Measurements from ENCODE around the gene H19. TPM values are rescaled to one million over a fixed set of nuclear protein-coding genes. Genes with fewer than 3 reads are reported as not detected.

H19 gene
- polyA plus RNA-seq, 1 of the 3 experiments (the other 2 are of a cell fraction): 3.7 TPM

DNA sequence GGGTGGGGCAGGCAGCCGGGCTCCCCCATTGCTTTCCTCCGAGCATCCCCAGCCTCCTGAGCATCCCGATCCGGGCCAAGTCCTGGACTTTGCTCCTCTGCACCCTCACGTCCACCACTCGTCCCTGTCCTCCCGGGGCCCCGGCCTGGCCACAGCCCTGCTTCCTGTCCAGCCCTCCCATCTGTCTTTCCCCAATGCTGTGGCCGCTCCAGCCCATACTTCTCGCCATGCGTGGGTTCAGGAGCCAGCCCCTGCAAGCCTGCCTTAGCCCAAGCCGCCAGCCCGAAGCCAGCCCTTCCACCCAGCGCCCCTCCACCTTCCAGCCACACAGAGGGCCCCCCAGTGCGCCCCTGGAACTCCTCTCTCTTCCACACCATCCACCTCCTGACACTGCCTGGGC, 26.7 kb downstream of the H19 start:
- no peaks in the 10 kb centered on the region for H3K27me3 ChIP-seq (ENCODE audit: insufficient read depth)
- H3F3A ChIP-seq (replicated peaks; ENCODE audit: insufficient read depth): no peaks in the 10 kb centered on the region
- no peak for TF ChIP-seq POLR2AphosphoS5 (IDR thresholded peaks at IDR 0.05; ENCODE audit: low read depth, low read length)
- TF ChIP-seq, protein P1, sequence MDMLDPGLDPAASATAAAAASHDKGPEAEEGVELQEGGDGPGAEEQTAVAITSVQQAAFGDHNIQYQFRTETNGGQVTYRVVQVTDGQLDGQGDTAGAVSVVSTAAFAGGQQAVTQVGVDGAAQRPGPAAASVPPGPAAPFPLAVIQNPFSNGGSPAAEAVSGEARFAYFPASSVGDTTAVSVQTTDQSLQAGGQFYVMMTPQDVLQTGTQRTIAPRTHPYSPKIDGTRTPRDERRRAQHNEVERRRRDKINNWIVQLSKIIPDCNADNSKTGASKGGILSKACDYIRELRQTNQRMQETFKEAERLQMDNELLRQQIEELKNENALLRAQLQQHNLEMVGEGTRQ (IDR thresholded peaks at IDR 0.05; ENCODE audit: borderline replicate concordance, low read depth, low read length): no peak
- H2AFZ ChIP-seq (ENCODE audit: low read depth): no peak overlapping the region
- no peak overlapping the region; a peak in 1 of 4 replicates for H3K27ac ChIP-seq (ENCODE audit: low read depth in 2 of 2, low read length in 1 of 2)
- POLR2A ChIA-PET: no interaction called here
- H3K9ac ChIP-seq: no peak overlapping the region
- no peaks in the 10 kb centered on the region for H3K9me2 ChIP-seq
- H3K36me3 ChIP-seq (replicated peaks in 1 of 2; ENCODE audit: control insufficient read depth in 1 of 2, insufficient read depth in 2 of 2, low read length in 1 of 2): no peaks in the 10 kb centered on the region
- no peaks in the 10 kb centered on the region for H3K4me1 ChIP-seq (ENCODE audit: control insufficient read depth in 1 of 2, insufficient read depth in 2 of 2, low read depth in 1 of 2, low read length in 1 of 2)
- no peaks in the 10 kb centered on the region for H4K20me1 ChIP-seq (ENCODE audit: insufficient read depth)
- H3K79me2 ChIP-seq (ENCODE audit: insufficient read depth): no peaks in the 10 kb centered on the region
- WGBS (ENCODE audit: low lambda C conversion rate): 73% methylated on average over 10 of the region's 15 CpGs
- no peaks in the 10 kb centered on the region for H3K9me3 ChIP-seq
- H3K4me3 ChIP-seq (ENCODE audit: low read depth in 2 of 2, low read length in 1 of 2): no peak overlapping the region
- no peak overlapping the region for H3K4me2 ChIP-seq
- DNase-seq: no peak
- CTCF ChIA-PET: interaction anchor here (5.2 kb wide), 1 partner anchor 16 kb away, joined by 36 read pairs; no protein-coding TSS in a partner anchor

DNA sequence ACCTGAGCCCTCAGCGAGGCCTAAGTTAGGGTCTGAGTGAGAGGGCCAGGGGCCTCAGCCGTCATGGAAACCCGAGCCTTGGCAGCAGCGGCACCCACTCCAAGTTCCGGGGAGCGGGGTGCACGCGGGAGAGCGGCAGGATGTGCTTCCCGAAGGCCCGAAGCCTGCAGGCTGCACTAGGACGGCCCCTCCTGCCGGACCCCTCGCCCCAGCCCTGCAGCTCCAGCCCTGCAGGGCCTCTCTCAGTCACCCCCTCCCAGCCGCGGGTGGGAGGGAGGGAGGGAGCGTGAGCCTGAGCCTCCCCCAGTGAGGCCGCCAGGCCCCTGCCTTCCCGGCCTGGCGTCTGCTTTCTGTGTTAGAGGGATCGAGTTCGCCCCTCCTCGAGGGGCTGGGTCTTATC, 27.9 kb downstream of the H19 start:
- H4K20me1 ChIP-seq (ENCODE audit: insufficient read depth): no peaks in the 10 kb centered on the region
- H3K36me3 ChIP-seq (replicated peaks in 1 of 2; ENCODE audit: control insufficient read depth in 1 of 2, insufficient read depth in 2 of 2, low read length in 1 of 2): no peaks in the 10 kb centered on the region
- H3K9me3 ChIP-seq: no peaks in the 10 kb centered on the region
- H3K79me2 ChIP-seq (ENCODE audit: insufficient read depth): no peaks in the 10 kb centered on the region
- ChIA-PET POLR2A (interaction anchor here (1.6 to 1.7 kb wide), 2 partner anchors 11 to 14 kb away, joined by 6 to 7 read pairs; no protein-coding TSS in a partner anchor), CTCF (interaction anchor here (0.8 to 5.2 kb wide), 13 partner anchors 9 to 276 kb away, joined by 3 to 36 read pairs (median 5); partner anchors contain the start of genes H19 and TNNI2)
- no peak overlapping the region for H3K9ac ChIP-seq
- no peaks in the 10 kb centered on the region for H3K4me1 ChIP-seq (ENCODE audit: control insufficient read depth in 1 of 2, insufficient read depth in 2 of 2, low read depth in 1 of 2, low read length in 1 of 2)
- no peak overlapping the region for H3K27ac ChIP-seq (ENCODE audit: low read depth in 2 of 2, low read length in 1 of 2)
- no CpG with 5 or more reads among the region's 23 CpGs for WGBS (ENCODE audit: low lambda C conversion rate)
- H3K4me2 ChIP-seq: no peak overlapping the region
- H3F3A ChIP-seq (replicated peaks; ENCODE audit: insufficient read depth): no peaks in the 10 kb centered on the region
- H2AFZ ChIP-seq (ENCODE audit: low read depth): no peak overlapping the region
- H3K4me3 ChIP-seq (ENCODE audit: low read depth in 2 of 2, low read length in 1 of 2): no peak overlapping the region
- H3K27me3 ChIP-seq (ENCODE audit: insufficient read depth): no peaks in the 10 kb centered on the region
- TF ChIP-seq YY1 (IDR thresholded peaks at IDR 0.05; ENCODE audit: low read depth): no peak
- no peak for TF ChIP-seq RCOR1 (IDR thresholded peaks at IDR 0.05; ENCODE audit: low read length)
- TF ChIP-seq MEF2A (IDR thresholded peaks at IDR 0.05; ENCODE audit: borderline replicate concordance, low read depth): no peak
- TF ChIP-seq GATA2 (CRISPR knock-in tag; IDR thresholded peaks at IDR 0.05): no peak
- TF ChIP-seq CHD2 (IDR thresholded peaks at IDR 0.05; ENCODE audit: low read length, partially characterized antibody): no peak
- TF ChIP-seq POLR2AphosphoS5 (IDR thresholded peaks at IDR 0.05; ENCODE audit: low read depth, low read length): no peak
- TF ChIP-seq, protein P2, sequence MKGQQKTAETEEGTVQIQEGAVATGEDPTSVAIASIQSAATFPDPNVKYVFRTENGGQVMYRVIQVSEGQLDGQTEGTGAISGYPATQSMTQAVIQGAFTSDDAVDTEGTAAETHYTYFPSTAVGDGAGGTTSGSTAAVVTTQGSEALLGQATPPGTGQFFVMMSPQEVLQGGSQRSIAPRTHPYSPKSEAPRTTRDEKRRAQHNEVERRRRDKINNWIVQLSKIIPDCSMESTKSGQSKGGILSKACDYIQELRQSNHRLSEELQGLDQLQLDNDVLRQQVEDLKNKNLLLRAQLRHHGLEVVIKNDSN (IDR thresholded peaks at IDR 0.05; ENCODE audit: borderline replicate concordance, low read depth): no peak
- TF ChIP-seq RFX5 (IDR thresholded peaks at IDR 0.05; ENCODE audit: low read length): no peak
- TF ChIP-seq GABPA (IDR thresholded peaks at IDR 0.05; ENCODE audit: low read depth): no peak
- TF ChIP-seq FOSL2 (IDR thresholded peaks at IDR 0.05; ENCODE audit: borderline replicate concordance, low read depth): no peak
- TF ChIP-seq TAF1 (IDR thresholded peaks at IDR 0.05; ENCODE audit: borderline replicate concordance, low read depth, low read length): no peak
- TF ChIP-seq FOXM1 (IDR thresholded peaks at IDR 0.05; ENCODE audit: low read depth): no peak
- no peak for TF ChIP-seq TEAD4 (IDR thresholded peaks at IDR 0.05; ENCODE audit: borderline replicate concordance, insufficient read depth)
- TF ChIP-seq, protein P3, sequence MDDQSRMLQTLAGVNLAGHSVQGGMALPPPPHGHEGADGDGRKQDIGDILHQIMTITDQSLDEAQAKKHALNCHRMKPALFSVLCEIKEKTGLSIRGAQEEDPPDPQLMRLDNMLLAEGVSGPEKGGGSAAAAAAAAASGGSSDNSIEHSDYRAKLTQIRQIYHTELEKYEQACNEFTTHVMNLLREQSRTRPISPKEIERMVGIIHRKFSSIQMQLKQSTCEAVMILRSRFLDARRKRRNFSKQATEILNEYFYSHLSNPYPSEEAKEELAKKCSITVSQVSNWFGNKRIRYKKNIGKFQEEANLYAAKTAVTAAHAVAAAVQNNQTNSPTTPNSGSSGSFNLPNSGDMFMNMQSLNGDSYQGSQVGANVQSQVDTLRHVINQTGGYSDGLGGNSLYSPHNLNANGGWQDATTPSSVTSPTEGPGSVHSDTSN (IDR thresholded peaks at IDR 0.05): no peak
- TF ChIP-seq NRF1 (IDR thresholded peaks at IDR 0.05; ENCODE audit: low read depth, low read length): no peak
- TF ChIP-seq, protein P4, sequence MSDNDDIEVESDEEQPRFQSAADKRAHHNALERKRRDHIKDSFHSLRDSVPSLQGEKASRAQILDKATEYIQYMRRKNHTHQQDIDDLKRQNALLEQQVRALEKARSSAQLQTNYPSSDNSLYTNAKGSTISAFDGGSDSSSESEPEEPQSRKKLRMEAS (IDR thresholded peaks at IDR 0.05; ENCODE audit: low read depth): no peak
- TF ChIP-seq EZH2phosphoT487 (IDR thresholded peaks at IDR 0.05; ENCODE audit: borderline replicate concordance, low read depth): no peak
- TF ChIP-seq ELF1 (IDR thresholded peaks at IDR 0.05): no peak
- no peak for TF ChIP-seq RXRA (IDR thresholded peaks at IDR 0.05; ENCODE audit: borderline replicate concordance, low read depth)
- TF ChIP-seq FOXJ3 (CRISPR knock-in tag; IDR thresholded peaks at IDR 0.05): no peak
- DNase-seq: no peak
- no peaks in the 10 kb centered on the region for H3K9me2 ChIP-seq
